Measurements from ENCODE around the gene STARD3. TPM values are rescaled to one million over a fixed set of nuclear protein-coding genes. Genes with fewer than 3 reads are reported as not detected.

Gene STARD3
- total RNA-seq, 1 donor from 2014 or later: 51.2 TPM

- H3K36me3 ChIP-seq (ENCODE audit: insufficient read depth, low read length): peaks cover 16% of the 10 kb centered on the region
- H3K79me2 ChIP-seq (ENCODE audit: insufficient read depth, low read length): peaks cover 45% of the 10 kb centered on the region
- no peak overlapping the region for H3K4me3 ChIP-seq (ENCODE audit: insufficient read depth, low read depth, low read length)
- no peak overlapping the region for H3K9ac ChIP-seq (ENCODE audit: low read length)
- Mint-ChIP-seq H3K27me3 (ENCODE audit: low read depth, unreplicated experiment) (no peaks in the 10 kb centered on the region), H3K4me1 (ENCODE audit: low read depth, unreplicated experiment) (peaks cover 10% of the 10 kb centered on the region), H3K4me3 (ENCODE audit: unreplicated experiment) (no peak overlapping the region), H3K9me3 (ENCODE audit: unreplicated experiment) (no peaks in the 10 kb centered on the region), H3K27ac (ENCODE audit: unreplicated experiment) (no peak overlapping the region), H3K36me3 (ENCODE audit: low read depth, unreplicated experiment) (peaks cover 13% of the 10 kb centered on the region)
- no peak overlapping the region for H3K27ac ChIP-seq (ENCODE audit: low read depth, low read length)
- no peak for DNase-seq (ENCODE audit: low read depth)
- no peaks in the 10 kb centered on the region for H3K27me3 ChIP-seq (ENCODE audit: insufficient read depth, low read length)
- no peak for FAIRE-seq
- H3K9me3 ChIP-seq (ENCODE audit: insufficient read depth, low read depth, low read length): no peaks in the 10 kb centered on the region
- H3K4me1 ChIP-seq (ENCODE audit: insufficient read depth, low read length): peaks cover 10% of the 10 kb centered on the region
- H3K4me2 ChIP-seq (ENCODE audit: low read length): no peak overlapping the region
- peaks cover 61% of the 10 kb centered on the region for H4K20me1 ChIP-seq (ENCODE audit: insufficient read depth, low read length)
- TF ChIP-seq EZH2 (IDR thresholded peaks at IDR 0.05; ENCODE audit: insufficient read depth, low read length): no peak
- TF ChIP-seq CTCF (IDR thresholded peaks at IDR 0.05; ENCODE audit: insufficient read depth, low read depth, low read length): no peak
- no peak overlapping the region for H2AFZ ChIP-seq (ENCODE audit: low read depth, low read length)
Observed at GRCh38 chr17:39706921-39707337, 70.0 kb downstream of the STARD3 start.

GRCh38 chr17:39709319-39709997 lies 72.5 kb downstream of the STARD3 start:
- Histone ChIP-seq H3K9me3 (ENCODE audit: insufficient read depth, low read depth, low read length) (no peaks in the 10 kb centered on the region), H3K9ac (ENCODE audit: low read length) (no peak overlapping the region), H3K27me3 (ENCODE audit: insufficient read depth, low read length) (no peaks in the 10 kb centered on the region), H3K79me2 (ENCODE audit: insufficient read depth, low read length) (peaks cover 22% of the 10 kb centered on the region), H4K20me1 (ENCODE audit: insufficient read depth, low read length) (peaks cover 36% of the 10 kb centered on the region), H3K27ac (ENCODE audit: low read depth, low read length) (no peak overlapping the region), H3K36me3 (ENCODE audit: insufficient read depth, low read length) (peaks cover 17% of the 10 kb centered on the region), H3K4me3 (ENCODE audit: insufficient read depth, low read depth, low read length) (no peak overlapping the region), H3K4me1 (ENCODE audit: insufficient read depth, low read length) (peaks cover 10% of the 10 kb centered on the region), H3K4me2 (ENCODE audit: low read length) (no peak overlapping the region), H2AFZ (ENCODE audit: low read depth, low read length) (no peak overlapping the region)
- Mint-ChIP-seq H3K4me1 (ENCODE audit: low read depth, unreplicated experiment) (peaks cover 5% of the 10 kb centered on the region), H3K9me3 (ENCODE audit: unreplicated experiment) (no peaks in the 10 kb centered on the region), H3K36me3 (ENCODE audit: low read depth, unreplicated experiment) (peaks cover 13% of the 10 kb centered on the region), H3K4me3 (ENCODE audit: unreplicated experiment) (no peak overlapping the region), H3K27me3 (ENCODE audit: low read depth, unreplicated experiment) (no peaks in the 10 kb centered on the region), H3K27ac (ENCODE audit: unreplicated experiment) (no peak overlapping the region)
- DNase-seq (ENCODE audit: low read depth) (no peak), FAIRE-seq (no peak)
- TF ChIP-seq EZH2 (IDR thresholded peaks at IDR 0.05; ENCODE audit: insufficient read depth, low read length): no peak
- no peak for TF ChIP-seq CTCF (IDR thresholded peaks at IDR 0.05; ENCODE audit: insufficient read depth, low read depth, low read length)
